GM21723 (cell line): ENCODE results near the gene RAB33B.
"Not testable (repeated sequence)": the region's sequence is repeated elsewhere in the genome, so short reads cannot be mapped to it uniquely, and the experiment has no call there.

Experiments used
- ATAC-seq: cut with Tn5 transposase; IDR thresholded peaks from one replicate; pipeline ENCODE4 v1.9.1; 2021; ENCODE audit warnings: mild to moderate bottlenecking, moderate library complexity; ENCODE audit not compliant: unreplicated experiment

The RAB33B gene

DNA sequence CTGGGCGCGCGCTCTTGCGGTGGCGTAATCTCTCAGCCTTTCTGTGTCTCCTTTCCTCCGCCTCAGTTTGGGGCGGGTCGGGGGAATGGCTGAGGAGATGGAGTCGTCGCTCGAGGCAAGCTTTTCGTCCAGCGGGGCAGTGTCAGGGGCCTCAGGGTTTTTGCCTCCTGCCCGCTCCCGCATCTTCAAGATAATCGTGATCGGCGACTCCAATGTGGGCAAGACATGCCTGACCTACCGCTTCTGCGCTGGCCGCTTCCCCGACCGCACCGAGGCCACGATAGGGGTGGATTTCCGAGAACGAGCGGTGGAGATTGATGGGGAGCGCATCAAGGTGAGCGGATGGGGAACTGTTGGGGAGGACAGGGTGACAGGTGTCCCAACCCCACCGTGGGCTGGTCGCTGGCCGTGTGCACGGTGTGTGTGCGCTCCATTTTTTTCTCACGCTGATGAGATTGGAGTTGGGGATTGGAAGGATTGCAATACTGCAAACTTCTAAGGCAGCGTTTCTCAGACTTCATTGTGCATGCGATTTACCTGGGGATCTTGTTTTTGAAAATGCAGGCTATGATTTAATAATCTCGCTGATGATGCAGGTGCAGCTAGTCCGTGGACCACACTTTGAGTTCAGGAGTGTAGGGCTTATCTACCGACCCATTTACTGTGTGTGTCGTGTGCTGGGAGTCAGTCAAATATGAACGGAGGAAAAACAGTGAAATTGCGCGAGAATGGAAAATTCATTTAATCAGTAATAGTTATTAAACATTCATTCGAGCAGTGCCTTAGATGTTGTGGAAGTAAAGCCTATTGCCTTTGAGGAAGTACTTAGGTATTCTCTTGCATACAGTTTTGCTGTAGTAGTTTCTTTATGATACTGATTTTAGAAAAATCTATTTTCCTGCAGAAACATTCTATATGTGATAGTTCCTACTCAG, at the start of gene RAB33B:
Gene RAB33B (plus strand): TSS at position 11 of the 935 bp plus-strand sequence. CDS start 75 bp downstream, at position 86.
- ATAC-seq, result peak; percentile 6

GRCh38 chr4:139410312-139410711, 43.6 kb upstream of the RAB33B start:
- ATAC-seq, result no peak

DNA sequence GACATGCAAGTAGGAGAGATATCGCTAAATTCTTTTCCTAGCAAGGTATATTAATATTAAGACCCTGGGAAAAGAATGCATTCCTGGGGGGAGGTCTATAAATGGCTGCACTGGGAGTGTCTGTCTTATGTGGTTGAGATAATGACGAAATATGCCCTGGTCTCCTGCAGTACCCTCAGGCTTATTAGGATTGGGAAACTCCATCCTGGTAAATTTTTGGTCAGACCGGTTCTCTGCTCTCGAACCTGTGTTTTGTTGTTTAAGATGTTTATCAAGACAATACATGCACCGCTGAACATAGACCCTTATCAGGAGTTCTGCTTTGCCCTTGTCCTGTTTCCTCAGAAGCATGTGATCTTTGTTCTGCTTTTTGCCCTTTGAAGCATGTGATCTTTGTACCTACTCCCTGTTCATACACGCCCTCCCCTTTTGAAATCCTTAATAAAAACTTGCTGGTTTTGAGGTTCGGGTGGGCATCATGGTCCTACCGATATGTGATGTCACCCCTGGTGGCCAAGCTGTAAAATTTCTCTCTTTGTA, 39.2 kb upstream of the RAB33B start:
- not testable (repeated sequence) for ATAC-seq

GRCh38 chr4:139416073-139416673, 37.7 kb upstream of the RAB33B start:
- ATAC-seq, result no peak

- ATAC-seq, result peak; percentile 71
Observed at GRCh38 chr4:139419388-139419914, 34.5 kb upstream of the RAB33B start.

GRCh38 chr4:139420652-139421051, 33.3 kb upstream of the RAB33B start:
- ATAC-seq, result no peak

- ATAC-seq, result no peak
Observed at GRCh38 chr4:139436122-139436521, 17.8 kb upstream of the RAB33B start.

DNA sequence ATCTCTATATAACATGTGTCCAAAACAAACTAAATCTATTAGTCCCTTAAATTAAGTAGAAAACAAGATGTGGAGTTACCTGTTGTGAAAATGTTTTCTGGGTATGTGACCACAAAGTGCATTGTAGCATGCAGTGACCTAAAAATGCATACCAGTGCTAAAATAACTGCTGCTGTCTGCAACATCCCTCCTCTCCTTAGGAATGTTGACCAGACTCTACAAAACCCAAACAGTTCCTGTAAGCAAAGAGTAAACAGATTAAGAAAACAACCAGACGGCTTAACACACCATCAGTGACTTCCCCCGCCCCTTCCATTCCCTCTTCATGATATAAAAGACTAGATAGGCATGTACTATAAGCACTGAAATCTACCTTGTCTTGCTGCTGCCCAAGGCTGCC, 15.8 kb upstream of the RAB33B start:
- no peak for ATAC-seq

DNA sequence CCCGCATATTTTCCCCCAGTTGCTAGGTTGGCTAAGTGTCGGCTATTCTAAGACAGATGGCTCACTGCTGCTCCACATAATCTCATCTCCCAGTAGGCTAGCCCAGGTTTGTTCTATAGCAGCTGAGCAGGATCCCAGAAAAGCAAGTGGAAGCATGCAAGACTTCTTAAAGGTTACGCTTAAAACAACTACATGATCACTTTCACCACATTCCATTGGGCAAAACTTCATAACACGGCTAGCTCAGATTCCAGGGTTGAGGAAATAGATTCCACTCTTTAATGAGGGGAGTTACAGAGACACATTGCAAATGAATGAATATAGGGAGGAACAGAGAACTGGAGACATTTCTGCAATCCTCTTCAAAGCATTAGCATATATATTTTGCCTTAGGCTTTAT, 12.9 kb upstream of the RAB33B start:
- no peak for ATAC-seq

DNA sequence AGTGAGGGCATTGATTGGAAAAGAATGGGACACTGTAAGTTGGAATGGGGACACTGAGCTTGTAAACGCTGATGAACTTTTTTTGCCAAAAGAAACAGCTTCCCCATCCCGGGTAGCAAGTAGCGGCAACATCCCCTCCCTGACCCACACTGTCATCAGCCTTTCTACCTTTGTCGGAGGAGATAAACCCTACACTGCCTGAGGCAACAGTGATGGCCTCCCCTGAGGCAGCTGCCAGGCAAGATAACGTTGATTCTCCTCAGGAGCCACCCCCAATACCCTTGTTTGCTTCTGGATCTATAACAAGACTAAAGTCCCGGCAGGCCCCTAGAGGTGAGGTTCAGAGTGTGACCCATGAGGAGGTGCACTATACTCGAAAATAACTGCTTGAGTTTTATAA, 10.3 kb upstream of the RAB33B start:
- ATAC-seq, result no peak

DNA sequence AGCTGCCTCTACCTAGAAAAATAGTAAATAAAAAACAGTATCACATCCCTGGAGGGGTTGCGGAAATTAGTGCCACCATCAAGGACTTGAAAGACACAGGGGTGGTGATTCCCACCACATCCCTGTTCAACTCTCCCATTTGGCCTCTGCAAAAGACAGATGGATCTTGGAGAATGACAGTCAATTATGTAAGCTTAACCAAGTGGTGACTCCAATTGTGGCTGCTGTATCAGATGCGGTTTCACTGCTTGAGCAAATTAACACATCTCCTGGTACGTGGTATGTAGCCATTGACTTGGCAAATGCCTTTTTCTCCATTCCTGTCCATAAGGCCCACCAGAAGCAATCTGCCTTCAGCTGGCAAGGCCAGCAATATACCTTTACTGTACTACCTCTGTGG, 9.0 kb upstream of the RAB33B start:
- not testable (repeated sequence) for ATAC-seq

- not testable (repeated sequence) for ATAC-seq
Observed at GRCh38 chr4:139447078-139447477, 6.8 kb upstream of the RAB33B start.

GRCh38 chr4:139450586-139450985, 3.3 kb upstream of the RAB33B start:
- ATAC-seq, result no peak

DNA sequence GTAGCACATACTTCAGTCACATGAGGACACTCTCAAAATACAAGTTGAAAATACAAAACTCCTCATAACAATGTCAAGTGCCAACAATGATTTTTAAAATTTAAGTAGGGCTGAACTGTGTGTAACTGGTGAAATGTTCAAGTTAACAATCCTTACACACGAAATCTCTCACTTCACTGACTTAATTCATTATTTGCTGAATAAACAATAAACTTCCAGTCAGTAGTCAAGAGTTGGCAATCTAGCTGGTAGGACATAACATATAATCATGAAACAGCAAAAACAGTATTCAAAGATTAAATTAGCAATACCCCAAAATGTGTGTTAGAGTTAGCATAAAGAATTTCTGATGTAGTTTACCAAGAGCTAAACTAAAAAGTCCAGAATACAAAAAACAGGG, 1.9 kb upstream of the RAB33B start:
- ATAC-seq, result no peak

DNA sequence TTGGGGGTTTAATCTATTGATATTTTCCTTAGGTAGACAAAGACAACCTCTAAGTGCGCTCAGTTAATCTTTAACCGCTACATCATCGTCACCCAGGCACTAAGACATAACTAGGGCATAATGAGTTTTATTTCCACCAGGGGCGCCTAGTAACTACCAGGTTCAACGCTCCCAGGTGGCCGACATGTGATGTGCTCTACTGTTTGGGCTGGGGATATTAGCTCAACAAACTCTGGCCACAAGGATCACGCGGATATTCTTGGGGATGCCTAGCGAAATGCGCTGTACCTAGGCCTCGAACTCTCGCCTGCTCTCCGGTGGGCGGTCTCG, 915 bp upstream of the RAB33B start:
- ATAC-seq, result peak; percentile 56

DNA sequence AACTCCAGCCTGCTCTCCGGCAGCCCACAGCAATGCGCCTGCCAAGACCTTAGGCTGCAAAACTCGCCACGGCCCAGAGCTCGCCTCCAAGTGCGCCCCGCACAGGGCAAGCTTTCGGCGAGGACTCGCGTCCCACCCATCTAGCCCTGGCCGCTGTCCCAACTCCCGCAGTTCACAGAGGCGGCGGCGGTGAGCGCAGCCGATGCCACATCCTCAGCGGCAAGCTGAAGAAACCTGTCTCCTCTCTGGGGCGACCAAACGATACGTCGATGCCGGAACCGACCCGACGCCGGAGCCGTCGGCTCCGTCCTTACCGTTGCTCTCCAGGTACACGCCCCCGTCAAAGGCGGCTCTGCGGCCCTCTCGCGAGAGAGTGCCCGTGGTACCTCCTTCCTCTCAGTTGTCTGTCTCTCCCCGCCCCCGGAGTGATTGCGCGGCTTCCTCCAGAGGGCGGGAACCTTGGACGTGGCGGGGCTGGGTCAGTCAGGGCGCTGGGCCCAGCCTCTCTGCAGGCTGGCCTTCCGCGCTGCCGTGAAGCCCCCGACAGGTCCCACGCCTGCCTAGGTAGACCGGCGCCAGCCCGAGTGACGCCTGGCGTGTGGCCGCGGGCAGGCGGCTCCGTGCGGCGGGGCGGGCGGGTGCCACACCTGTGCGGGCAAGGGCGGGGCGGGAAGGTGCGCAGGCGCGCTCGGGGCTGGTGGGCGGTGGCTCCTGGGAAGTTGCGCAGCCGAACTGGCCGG, 380 bp upstream of the RAB33B start:
- ATAC-seq, result peak; percentile 88

DNA sequence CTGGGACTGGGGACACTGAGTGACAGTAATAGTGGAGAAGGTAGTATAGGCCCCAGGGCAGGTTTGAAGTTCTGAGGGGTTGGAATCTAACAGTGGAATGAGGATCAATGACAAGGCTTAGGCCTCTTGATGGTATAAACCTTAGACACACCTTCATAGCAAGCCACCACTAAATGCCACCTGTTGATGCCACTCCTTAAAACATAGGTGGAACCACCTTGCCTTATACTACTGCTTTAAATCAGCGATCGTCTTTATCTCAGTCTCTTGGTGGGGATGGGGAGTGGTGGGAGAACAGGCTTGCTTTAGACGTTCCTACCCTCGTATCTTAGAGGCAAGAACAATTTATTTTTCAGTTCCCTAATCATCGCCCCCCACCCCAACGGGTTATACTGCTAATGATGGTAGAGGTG, 1.2 kb downstream of the RAB33B start:
- ATAC-seq, result no peak

DNA sequence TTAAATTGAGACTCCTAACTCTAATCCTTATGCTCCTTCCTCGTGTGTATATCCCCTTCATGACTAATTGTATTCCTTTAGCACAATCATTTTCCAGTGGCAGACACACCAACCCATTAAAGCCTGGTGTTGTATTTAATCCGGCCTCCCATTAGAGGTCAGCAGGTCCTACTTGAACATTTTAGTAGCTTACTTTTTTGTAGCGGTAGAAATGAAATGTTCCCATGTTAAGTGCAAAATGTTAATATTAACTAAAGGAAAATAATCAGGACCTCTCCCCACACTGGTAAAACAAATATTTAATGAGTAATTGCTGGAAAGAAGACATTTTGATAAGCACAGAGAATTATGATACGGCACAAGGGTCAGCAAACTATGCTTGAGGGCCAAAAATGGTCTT, 3.4 kb downstream of the RAB33B start:
- ATAC-seq, result no peak

GRCh38 chr4:139458543-139458942, 4.6 kb downstream of the RAB33B start:
- ATAC-seq, result no peak

GRCh38 chr4:139458999-139459398, 5.1 kb downstream of the RAB33B start:
- no peak for ATAC-seq

DNA sequence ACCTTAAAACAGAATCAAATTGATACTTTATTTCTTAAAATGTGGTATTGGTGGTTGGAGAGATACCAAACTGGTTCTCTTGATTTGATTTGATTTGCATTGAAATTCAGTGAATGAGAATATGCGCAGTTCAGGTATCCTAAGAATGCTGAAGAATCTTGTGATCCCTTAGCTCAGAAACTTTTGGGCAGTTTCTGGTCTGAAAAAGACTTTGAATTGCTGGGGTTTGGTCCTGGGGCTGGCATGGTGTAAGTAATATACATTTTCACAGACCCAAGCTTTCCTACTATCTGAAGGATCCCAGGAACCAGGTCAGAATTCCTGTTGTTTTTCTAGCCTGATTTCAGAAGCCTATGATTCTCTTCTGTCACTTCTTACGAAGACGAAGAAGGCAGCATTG, 6.6 kb downstream of the RAB33B start:
- ATAC-seq, result no peak
